Gastroesophageal sphincter (tissue), 3 donors: ENCODE measurements around the gene NEK4.

ENCODE experiments used
- CTCF ChIP-seq, 4 experiments: fragments of 200-600 bp in 2 of 4; fragments of 450-650 bp in 2 of 4; sonication (generic) in 1 of 4; IDR thresholded peaks; one replicate each; pipeline ENCODE4 v1.5.1; 2017 to 2019; ENCODE audit warnings: antibody characterized with exemption in 4 of 4, mild to moderate bottlenecking in 2 of 4, moderate library complexity in 2 of 4
- EP300 ChIP-seq: sonication (generic); formaldehyde crosslinking; IDR thresholded peaks from one replicate; pipeline ENCODE4 v1.6.1; 2017; ENCODE audit warnings: antibody characterized with exemption, mild to moderate bottlenecking
- POLR2A ChIP-seq, 2 donors: fragments of 450-650 bp; IDR thresholded peaks; one replicate each; pipeline ENCODE4 v1.6.1; 2017; ENCODE audit warnings: antibody characterized with exemption in 2 of 2, mild to moderate bottlenecking in 2 of 2, moderate library complexity in 1 of 2
- POLR2AphosphoS5 ChIP-seq: sonication (generic); formaldehyde crosslinking; IDR thresholded peaks from one replicate; pipeline ENCODE4 v1.6.1; 2017; ENCODE audit warnings: antibody characterized with exemption

GRCh38 chr3:52703341-52703740 is 67.4 kb downstream of the NEK4 start:
- TF ChIP-seq CTCF (IDR thresholded peaks at IDR 0.05) (no peak), POLR2A (IDR thresholded peaks at IDR 0.05) (no peak), POLR2AphosphoS5 (no peak), EP300 (no peak)
